Testis (tissue), 3 donors: ENCODE measurements around the gene KLHL3. TPM values are rescaled to one million over a fixed set of nuclear protein-coding genes. Genes with fewer than 3 reads are reported as not detected.

Experiments
- DNase-seq: peaks from one replicate; pipeline ENCODE4 v3.0.0-alpha.2; 2019
- H3K27ac ChIP-seq, 2 donors: fragments of 200-600 bp; sonication (generic); one replicate each; pipeline ENCODE4 v1.5.1; 2019
- H3K27me3 ChIP-seq: fragments of 200-600 bp; sonication (generic); one replicate; pipeline ENCODE4 v1.5.1; 2019
- H3K36me3 ChIP-seq: fragments of 200-600 bp; sonication (generic); one replicate; pipeline ENCODE4 v1.5.1; 2017; ENCODE audit warnings: low read depth; ENCODE audit errors: missing control alignments
- H3K4me1 ChIP-seq: fragments of 200-600 bp; sonication (generic); one replicate; pipeline ENCODE4 v1.5.1; 2019
- H3K4me3 ChIP-seq, 2 donors: fragments of 200-600 bp; sonication (generic); one replicate each; pipeline ENCODE4 v1.5.1; 2017 to 2019
- H3K9me3 ChIP-seq: fragments of 200-600 bp; sonication (generic); one replicate; pipeline ENCODE4 v1.5.1; 2017
- CTCF ChIP-seq, 3 experiments: fragments of 450-650 bp in 2 of 3; fragments of 200-600 bp in 1 of 3; sonication (generic) in 1 of 3; IDR thresholded peaks; one replicate each; pipeline ENCODE4 v1.5.1; 2016 to 2019; ENCODE audit warnings: antibody characterized with exemption in 3 of 3, mild to moderate bottlenecking in 2 of 3, moderate library complexity in 1 of 3
- POLR2A ChIP-seq: fragments of 450-650 bp; IDR thresholded peaks from one replicate; pipeline ENCODE4 v1.6.1; 2017; ENCODE audit warnings: antibody characterized with exemption, mild to moderate bottlenecking, moderate library complexity
- WGBS, 2 donors: methylation state at CpG; one replicate each; pipeline ENCODE4 v1.1.5; 2018; 5-methylcytosine and 5-hydroxymethylcytosine counted together
- intact Hi-C: fragments of 100-400 bp; cut with DNase I; formaldehyde crosslinking; loops from one replicate; pipeline ENCODE4 v1.15.1; 2023; ENCODE audit warnings: low total_unique reads
- polyA plus RNA-seq: library from polyadenylated mRNA; stranded (reverse); fragments of 350-450 nt; fragmentation: Illumina TruSeq; extraction: RNeasy Lipid Tissue Mini Kit (QIAGEN cat#74804); gene quantifications from one replicate; pipeline ENCODE4 v1.2.3, GENCODE V29; 2014; ENCODE audit warnings: low read depth, low replicate concordance; ENCODE audit not compliant: insufficient read depth
- total RNA-seq, 2 donors: library from RNA; depleted of rRNA; stranded (reverse); fragments of >200 nt; gene quantifications; one replicate each; pipeline ENCODE4 v1.2.3, GENCODE V29; 2016

The KLHL3 gene
- total and polyA plus RNA-seq, 3 donors from 2014 or later = 13.7 to 35.0 (median 26.2) TPM

GRCh38 chr5:137737349-137738131 is 1.7 kb upstream of the KLHL3 start:
- no peak overlapping the region for H3K27ac ChIP-seq
- TF ChIP-seq CTCF (IDR thresholded peaks at IDR 0.05) = no peak
- TF ChIP-seq POLR2A = no peak
- DNase-seq = no peak
- WGBS, 2 donors = 69 to 75% methylated on average over 5 of the region's 5 CpGs
- no peaks in the 10 kb centered on the region for H3K27me3 ChIP-seq
- intact Hi-C loops = loop anchor here (10.0 kb wide), 1 partner anchor 103 kb away; no protein-coding TSS in a partner anchor
- H3K36me3 ChIP-seq = no peaks in the 10 kb centered on the region
- no peak overlapping the region for H3K4me3 ChIP-seq
- H3K9me3 ChIP-seq = no peaks in the 10 kb centered on the region
- peaks cover 15% of the 10 kb centered on the region for H3K4me1 ChIP-seq

- 90 to 94% methylated on average over 1 of the region's 1 CpG for WGBS, 2 donors
- TF ChIP-seq POLR2A (no peak), CTCF (IDR thresholded peaks at IDR 0.05) (no peak)
- no peak overlapping the region for H3K4me3 ChIP-seq
- intact Hi-C loops = loop anchor here (10.0 kb wide), 1 partner anchor 102 kb away; no protein-coding TSS in a partner anchor
- H3K27ac ChIP-seq = no peak overlapping the region
- H3K36me3 ChIP-seq = no peaks in the 10 kb centered on the region
- peaks cover 15% of the 10 kb centered on the region for H3K4me1 ChIP-seq
- DNase-seq = no peak
- no peaks in the 10 kb centered on the region for H3K27me3 ChIP-seq
- no peaks in the 10 kb centered on the region for H3K9me3 ChIP-seq
These were observed 607 bp upstream of the KLHL3 start for GRCh38 chr5:137736496-137736895.

- no peak overlapping the region for H3K27ac ChIP-seq
- intact Hi-C loops = loop anchor here (10.0 kb wide), 1 partner anchor 100 kb away; no protein-coding TSS in a partner anchor
- 16 to 28% methylated on average over 13 to 14 of the region's 14 CpGs for WGBS, 2 donors
These were observed 831 bp downstream of the KLHL3 start for GRCh38 chr5:137734962-137735554.

GRCh38 chr5:137734331-137734730 is 1.6 kb downstream of the KLHL3 start:
- Histone ChIP-seq H3K4me1 (peaks cover 15% of the 10 kb centered on the region), H3K9me3 (no peaks in the 10 kb centered on the region), H3K36me3 (no peaks in the 10 kb centered on the region), H3K4me3 (no peak overlapping the region), H3K27me3 (no peaks in the 10 kb centered on the region), H3K27ac (no peak overlapping the region)
- WGBS, 2 donors = 66 to 83% methylated on average over 2 of the region's 2 CpGs
- intact Hi-C loops = loop anchor here (10.0 kb wide), 1 partner anchor 100 kb away; no protein-coding TSS in a partner anchor
- TF ChIP-seq POLR2A = no peak
- TF ChIP-seq CTCF (IDR thresholded peaks at IDR 0.05) = no peak
- DNase-seq = no peak

More at GRCh38 chr5:137734962-137735554, 831 bp downstream of the KLHL3 start:
- Histone ChIP-seq H3K4me3 (peak overlapping the region in 1 of 2 donors; percentile 11), H3K4me1 (peaks cover 15% of the 10 kb centered on the region), H3K36me3 (no peaks in the 10 kb centered on the region), H3K9me3 (no peaks in the 10 kb centered on the region), H3K27me3 (no peaks in the 10 kb centered on the region)
- TF ChIP-seq CTCF (IDR thresholded peaks at IDR 0.05) = no peak
- no peak for TF ChIP-seq POLR2A
- DNase-seq = peak; percentile 19
